ENCODE measurements around the gene NUP93.

NUP93 gene

DNA sequence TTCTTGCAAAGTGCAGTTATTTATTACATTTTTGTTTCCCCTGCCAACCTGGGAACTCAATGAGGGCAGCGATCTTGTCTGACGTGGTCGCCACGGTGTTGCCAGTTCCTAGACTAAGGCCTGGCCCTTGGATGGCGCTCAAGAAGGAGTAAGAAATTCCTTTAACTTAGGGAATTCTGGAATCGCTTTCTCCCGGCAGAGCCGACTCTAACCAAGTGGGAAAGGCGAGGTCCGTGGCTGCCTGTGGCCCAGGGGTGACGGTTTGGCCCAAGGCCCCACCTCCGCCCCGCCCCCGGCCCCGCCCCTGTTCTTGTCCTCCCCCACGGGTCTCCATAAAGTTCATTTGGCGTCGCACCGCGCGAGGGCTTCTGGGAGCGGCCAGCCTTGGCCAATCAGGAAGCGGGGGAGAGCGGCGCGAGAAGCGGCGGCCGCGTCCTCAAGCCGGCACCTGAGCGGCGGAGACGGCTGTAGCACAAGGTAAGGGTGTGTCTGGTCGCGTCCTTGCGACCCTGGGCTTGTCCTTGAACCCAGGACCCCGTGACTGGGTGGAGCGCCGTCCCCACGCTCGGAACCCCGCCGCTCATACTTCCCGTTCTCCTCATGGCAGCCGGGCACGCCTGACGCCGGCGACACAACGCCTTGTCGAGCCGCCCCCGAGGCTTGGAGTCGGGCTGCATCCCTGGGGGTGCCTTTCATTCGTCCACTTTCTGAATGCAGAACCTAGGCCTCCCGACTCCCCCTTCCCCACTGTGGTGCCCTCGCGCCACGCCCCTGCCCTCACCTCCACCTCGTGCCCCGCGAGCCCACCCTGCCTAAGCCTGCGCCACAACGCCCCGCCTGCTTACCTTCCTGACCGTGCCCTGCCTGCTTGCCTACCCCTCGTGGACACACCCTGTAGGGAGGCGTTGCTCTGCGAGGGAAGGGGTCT, at the start of gene NUP93:
Gene NUP93 (plus strand): TSS at position 395 of the 928 bp plus-strand sequence. CDS start 18,119 bp downstream, outside the sequence.
- peak; percentile 83 for DNase-seq (ENCODE audit: low read depth)

DNA sequence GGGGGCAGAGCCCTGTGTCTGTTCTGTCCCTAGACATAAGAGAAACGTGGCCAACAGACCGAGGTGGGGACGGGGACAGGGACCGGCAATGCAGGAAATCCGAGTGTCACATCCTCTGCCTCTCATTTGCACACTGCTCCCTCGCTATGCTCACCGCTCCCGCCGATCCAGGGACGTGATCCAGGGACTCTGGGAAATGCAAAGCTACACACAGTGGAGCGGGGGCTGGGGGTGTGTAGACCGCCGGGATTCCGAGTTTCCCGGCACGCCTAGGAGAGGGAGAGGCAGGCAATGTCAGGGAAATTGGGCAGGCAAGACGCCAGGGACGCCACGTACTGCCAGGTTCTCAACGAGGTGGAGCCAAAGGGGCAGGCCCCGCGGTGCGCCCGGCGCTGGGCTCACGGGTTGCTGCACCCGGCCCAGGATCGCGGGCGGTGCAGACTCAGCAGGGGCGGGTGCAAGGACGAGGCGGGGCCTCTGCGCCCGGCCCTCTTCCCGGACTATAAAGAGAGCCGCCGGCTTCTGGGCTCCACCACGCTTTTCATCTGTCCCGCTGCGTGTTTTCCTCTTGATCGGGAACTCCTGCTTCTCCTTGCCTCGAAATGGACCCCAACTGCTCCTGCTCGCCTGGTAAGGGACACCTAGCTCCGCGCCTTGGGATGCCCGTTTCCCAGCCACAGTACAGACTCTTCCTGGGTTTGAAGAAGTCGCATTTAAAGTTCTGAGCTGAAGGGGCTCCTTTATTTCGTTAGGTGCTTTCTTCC, 47.8 kb upstream of the NUP93 start, which contains the start of gene MT1X:
Gene MT1X (plus strand): TSS at position 532 of the 764 bp plus-strand sequence. CDS start 71 bp downstream, at position 603.
- DNase-seq (ENCODE audit: low read depth): peak; percentile 82

DNA sequence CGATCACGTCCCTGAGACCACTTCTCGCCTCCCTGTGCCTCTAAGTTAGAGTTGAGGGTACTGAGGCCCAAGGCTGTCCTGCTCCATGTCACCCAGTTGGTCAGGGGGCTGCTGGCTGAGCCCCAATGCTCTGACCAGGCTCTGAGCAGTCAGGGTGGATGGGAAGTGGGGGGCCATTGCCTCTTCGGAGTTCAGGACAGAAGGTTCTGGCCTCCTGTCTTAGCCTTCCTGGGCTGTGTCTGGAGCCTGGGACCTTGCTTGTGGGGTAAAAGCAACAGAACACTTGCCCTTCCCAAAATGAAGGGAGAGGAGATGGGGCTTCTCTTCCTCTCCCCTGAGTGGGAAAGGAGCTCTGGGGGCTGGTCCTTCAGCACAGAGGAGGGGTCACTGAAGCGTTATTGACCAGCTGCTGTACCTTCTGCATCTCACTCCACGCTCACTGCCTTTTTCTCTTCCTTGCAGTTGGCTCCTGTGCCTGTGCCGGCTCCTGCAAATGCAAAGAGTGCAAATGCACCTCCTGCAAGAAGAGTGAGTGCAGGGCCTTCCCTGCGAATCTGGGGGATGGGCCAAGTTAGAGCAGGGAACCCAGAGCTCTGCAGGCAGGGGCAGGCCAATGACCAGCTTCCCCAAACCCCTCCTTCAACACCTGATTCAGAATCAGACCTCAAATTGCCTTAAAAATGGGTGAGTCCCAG, 47.1 kb upstream of the NUP93 start:
- no peak for DNase-seq (ENCODE audit: low read depth)

DNA sequence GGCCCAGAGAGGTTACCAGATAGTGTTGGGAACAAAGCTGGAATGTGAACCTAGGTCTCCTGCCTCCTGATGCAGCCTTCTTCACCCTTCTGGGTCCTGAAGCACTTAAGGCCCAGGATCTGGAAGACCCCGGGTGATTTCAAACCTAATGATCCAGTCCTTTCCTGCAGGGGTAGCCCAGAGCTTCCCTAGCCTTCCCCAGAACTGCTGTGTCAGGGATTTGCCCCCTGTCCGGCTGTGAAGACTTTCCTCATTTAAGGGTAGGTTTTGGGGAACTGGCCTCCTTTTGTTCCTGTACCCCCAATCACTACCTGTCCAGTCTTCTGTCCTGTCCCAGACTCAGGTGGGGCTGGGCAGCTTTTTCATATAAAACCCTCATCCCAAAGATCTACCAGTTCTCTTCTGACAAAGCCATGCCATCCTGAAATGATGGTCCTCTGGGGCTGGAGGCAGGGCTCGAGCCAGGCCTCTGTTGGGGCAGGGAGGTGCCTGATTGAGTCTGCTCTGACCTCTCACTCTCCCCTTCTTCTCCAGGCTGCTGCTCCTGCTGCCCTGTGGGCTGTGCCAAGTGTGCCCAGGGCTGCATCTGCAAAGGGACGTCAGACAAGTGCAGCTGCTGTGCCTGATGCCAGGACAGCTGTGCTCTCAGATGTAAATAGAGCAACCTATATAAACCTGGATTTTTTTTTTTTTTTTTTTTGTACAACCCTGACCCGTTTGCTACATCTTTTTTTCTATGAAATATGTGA, 46.3 kb upstream of the NUP93 start:
- no peak for DNase-seq (ENCODE audit: low read depth)

DNA sequence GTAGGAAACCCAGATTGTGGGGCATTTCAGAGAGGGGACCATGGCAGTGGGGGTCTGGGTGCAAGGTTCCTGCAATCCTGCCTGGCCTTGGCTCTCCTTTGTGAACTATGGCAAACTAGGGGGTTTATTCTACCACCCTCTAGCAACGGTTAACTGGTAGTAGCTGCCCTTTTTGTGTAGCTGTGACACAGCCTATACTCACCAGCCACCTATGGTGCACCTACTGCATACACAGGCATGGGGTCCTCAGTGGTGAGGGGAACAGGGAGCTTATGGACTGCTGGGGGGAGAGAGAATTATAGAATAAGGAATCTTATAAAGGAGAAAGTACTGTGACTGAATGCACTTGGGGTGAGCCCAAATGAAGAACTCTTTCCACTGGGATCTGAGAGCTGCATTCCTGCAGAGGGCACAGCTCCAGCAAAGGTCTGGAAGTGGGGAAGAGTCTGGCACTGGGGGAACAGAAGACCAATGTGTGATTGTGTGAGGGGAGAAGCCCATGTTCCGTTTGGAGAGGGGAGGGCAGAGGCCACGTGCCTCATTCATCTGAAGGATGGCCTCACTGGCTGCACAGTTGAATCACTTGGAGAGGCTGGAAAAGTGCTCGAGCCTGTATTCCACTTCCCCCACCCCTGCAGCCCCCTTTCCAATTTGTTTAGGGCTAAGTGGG, 45.5 kb upstream of the NUP93 start:
- no peak for DNase-seq (ENCODE audit: low read depth)

DNA sequence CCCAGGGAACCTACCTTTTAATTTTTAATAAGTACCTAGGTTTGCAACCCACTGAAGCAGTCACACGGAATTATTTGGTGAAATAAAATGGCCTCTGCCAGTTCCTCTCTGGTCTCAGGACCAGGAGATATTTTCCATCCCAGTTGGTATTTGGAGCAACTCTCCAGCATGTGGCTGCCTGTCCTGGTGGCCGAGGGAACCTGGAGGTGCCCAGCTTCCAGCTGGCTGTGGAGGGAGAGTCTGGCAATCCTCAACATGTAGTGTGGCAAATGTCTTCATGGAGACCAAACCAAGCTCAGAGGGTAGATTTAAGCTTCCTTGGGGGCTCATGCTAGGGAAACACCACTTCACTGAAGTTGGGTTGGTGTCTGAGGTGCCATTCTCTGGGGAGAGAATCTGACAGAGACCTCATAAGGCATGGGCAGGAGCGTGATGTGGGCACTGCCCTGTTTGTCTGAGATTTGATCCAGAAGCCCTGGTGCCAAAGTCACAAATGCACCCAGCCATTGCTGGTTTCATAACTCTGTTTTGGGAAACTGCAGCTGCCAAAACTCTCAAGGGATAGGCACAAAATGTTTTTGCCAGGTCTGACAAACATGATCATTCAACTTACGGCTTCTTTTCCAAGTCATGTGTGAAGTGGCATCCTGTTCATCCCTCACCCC, 44.9 kb upstream of the NUP93 start:
- no peak for DNase-seq (ENCODE audit: low read depth)

DNA sequence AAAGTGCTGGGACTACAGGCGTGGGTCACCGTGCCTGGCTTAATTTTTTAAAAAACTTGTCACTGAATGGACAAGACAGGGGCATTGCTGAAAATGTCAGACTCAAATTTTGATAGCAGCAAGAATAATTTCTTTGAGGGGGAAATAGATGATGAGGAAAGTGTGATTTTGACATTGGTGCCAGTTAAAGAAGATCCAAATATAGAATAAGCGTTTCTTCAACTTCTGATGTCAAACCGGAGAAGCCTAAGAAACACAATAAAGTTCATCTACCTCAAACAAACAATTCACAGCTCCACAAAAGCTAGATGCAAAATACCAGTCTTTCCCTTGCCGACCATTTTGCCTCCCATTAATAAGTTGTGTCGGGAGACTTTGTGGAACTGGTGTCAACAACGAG, 43.2 kb upstream of the NUP93 start:
- no peak for DNase-seq (ENCODE audit: low read depth)

DNA sequence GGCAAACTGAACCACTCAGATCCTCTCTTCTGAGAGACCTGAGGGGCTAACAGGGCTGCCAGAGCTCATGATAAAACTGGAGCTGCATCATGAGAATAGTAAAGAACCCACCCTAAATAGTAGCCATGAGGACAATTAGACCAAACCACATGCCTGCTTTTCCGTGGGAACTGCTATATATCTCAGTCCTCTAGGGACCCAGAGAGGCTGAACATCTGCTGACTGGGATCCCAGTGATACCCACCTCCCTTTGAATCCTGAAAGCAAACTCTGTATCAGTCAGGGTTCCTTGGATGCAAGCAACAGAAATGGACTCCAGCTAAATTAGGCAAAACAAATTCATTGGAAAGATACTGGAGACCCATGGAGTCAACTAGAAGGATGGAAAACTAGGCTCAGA, 41.2 kb upstream of the NUP93 start:
- DNase-seq (ENCODE audit: low read depth): no peak

DNA sequence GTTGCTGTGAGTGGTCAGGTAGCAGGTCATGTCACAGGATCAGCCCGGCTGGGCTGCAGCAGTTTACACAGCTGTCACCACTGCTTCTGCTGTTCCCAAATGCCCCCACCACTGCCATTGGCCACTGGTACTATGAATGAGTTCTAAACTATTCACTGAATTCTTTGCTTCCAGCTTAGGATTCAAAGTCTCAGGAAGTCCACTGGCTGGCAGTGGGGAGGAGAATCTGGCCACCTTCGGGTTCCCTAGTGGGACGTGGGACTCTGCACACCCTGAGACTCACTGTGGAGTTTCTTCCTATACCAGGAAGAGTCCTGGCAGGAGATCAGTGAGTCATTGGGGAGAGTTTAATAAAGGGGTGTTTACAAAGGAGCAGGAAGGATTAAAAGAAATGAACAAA, 40.8 kb upstream of the NUP93 start:
- DNase-seq (ENCODE audit: low read depth): no peak

DNA sequence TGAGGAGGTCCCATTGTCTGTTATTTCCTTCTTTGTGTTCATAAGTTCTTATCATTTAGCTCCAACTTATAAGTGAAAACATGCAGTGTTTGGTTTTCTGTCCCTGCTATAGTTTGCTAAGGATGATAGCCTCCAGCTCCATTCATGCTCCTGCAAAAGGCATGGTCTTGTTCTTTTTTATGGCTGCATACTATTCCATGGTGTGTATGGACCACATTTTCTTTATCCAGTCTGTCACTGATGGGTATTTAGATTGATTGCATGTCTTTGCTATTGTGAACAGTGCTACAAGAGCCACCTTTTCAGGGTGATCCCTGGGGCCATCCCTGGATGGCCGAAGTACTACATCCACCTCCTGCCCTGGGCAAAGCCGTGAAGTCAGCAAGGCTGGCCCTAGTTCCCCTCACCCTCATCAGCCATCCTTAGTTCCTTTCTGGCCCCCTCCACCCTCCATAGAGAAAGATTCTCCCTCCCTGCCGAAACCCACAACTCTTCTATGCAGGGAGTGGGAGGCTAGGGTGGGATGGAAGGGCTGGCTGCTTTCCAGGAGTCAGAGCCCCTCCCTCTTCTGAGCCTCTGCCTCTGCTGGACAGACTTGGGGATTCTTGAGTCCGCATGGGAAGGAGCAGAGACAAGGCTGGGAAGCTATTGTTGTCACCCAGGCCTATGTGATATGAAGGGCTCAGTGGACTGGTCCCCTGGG, 39.4 kb upstream of the NUP93 start:
- DNase-seq (ENCODE audit: low read depth): no peak

DNA sequence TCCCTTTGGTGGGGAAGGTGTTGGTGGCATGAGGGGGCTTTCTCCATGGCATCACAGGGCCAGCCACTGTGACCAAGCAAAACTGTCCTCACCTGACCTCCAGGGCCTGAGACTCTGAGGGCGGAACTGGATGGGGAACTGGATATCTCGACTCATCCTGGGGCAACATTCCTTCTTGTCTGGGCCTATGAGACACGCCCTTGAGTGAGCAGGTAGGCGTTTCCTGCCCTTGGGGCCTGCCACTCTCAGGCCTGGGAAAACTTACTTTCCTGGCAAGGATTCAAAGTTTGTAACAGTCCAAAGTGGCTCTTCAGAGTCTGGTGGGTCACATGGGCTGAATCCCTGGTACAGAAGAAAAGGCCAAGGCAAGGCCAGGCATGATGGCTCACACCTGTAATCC, 38.0 kb upstream of the NUP93 start:
- DNase-seq (ENCODE audit: low read depth): no peak

DNA sequence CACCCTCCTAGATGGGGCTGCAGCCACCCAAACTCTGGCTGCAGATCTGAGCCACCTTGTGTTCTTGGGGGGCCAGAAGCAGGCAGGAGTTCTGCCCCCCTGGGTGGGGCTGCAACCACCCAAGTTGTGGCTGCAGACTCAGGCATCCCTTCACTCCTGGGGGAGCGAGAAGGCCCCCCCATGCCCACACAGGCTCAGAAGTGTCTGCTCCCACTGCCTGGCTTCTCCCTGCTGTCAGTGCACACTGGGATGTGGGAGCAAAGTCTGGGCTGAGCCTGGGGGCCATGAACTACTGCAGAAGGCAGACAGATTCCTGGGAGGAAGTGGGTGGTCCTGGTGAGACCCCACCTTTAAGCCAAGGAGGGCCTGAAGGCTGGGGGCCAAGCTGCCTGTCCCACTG, 34.7 kb upstream of the NUP93 start:
- DNase-seq (ENCODE audit: low read depth): no peak

DNA sequence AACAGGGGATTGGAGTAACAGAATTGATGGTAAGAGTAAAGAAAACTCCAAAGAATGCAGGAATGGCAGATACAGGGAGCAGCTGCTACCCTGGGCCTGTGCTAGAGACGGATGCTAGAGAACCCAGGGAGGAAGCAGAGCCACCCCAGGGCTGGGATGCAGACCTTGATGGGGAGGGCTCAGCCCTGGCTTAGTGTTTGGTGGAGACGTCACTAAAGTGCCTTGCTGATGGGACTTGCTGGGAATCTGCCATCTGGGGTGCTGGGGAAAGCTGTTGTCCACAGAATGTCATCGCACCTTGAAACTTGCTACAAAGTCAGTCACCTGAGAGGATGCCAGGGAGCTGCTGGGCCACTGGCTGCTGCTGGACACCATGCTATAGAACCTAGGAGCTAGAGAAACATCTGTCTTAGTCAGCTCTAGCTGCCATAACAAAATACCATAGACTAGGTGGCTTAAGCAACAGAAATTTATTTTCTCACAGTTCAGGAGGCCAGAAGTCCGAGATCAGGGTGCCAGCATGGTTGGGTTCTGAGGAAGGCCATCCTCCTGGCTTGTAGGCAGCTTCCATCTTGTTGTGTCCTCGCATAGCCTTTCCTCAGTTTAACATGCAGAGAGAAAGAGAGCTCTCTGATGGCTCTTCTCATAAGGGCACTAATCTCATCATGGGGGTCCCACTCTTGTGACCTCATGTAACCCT, 32.3 kb upstream of the NUP93 start:
- DNase-seq (ENCODE audit: low read depth): no peak

DNA sequence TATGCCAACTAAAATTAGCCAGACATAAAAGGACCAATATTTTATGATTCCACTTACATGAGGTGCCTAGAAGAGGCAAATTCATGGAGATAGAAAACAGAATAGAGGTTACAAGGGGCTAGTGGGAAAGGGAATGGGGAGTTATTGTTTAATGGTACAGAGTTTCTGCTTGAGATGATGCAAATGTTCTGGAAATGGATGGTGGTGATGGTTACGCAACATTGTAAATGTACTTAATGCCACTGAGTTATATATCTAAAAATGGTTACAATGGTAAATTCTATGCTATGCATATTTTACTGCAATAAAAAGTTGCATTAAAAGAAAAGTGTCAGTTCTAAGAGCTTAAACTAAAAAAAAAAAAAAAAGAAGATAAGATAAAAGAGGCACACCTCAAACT, 29.7 kb upstream of the NUP93 start:
- DNase-seq (ENCODE audit: low read depth): no peak

DNA sequence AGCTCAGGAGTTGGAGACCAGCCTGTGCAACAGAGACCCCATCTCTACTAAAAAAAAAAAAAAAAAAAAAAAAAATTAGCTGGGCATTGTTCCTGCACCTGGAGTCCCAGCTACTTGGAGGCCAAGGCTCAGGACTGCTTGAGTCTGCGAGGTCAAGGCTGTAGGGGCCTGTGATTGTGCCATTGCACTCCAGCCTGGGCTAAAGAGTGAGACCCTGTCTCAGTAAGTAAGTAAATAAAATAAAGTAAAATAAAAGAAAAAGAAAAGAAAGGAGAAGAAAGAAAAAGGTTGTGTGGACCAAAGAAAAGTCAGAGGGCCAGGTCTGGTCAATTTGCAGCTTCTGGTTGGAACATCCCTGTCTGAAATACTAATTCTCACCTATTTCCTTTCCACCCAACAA, 29.3 kb upstream of the NUP93 start:
- DNase-seq (ENCODE audit: low read depth): no peak

DNA sequence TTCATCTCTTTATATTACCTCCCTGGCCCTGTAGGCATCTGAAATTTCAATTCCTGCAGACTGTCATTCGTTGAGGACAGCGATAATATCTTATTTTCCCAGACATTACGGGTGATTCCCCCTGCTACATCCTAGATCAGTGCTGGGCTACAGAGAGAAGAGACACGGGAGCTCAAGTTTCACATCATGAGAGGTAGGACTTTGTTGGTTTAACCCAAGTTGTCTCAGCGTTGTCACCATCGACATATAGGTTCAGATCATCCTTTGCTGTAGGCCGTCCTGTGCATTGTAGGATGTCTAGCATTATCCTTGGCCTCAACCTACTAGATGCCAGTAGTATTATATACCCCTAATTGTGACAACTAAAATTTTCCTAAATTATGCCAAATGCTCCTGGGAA, 28.4 kb upstream of the NUP93 start:
- no peak for DNase-seq (ENCODE audit: low read depth)

DNA sequence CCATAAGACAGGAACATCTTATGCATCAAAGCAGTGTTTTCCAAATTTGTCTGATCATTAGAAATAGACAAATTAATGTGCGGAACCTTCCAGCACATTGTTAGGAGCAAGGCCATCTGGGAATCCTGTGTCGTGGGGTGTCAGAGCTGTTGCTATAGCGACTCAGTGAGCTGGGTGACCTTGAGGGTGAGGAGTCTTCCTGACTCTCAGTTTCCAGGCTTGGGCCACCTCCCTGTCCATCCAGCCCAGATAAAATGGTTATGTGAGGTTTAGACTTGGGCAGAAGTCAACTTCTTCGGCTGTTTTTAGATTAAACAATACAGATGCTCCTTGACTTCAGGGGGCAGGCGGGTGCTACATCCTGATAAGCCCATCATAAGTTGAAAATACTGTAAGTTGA, 27.1 kb upstream of the NUP93 start:
- no peak for DNase-seq (ENCODE audit: low read depth)

DNA sequence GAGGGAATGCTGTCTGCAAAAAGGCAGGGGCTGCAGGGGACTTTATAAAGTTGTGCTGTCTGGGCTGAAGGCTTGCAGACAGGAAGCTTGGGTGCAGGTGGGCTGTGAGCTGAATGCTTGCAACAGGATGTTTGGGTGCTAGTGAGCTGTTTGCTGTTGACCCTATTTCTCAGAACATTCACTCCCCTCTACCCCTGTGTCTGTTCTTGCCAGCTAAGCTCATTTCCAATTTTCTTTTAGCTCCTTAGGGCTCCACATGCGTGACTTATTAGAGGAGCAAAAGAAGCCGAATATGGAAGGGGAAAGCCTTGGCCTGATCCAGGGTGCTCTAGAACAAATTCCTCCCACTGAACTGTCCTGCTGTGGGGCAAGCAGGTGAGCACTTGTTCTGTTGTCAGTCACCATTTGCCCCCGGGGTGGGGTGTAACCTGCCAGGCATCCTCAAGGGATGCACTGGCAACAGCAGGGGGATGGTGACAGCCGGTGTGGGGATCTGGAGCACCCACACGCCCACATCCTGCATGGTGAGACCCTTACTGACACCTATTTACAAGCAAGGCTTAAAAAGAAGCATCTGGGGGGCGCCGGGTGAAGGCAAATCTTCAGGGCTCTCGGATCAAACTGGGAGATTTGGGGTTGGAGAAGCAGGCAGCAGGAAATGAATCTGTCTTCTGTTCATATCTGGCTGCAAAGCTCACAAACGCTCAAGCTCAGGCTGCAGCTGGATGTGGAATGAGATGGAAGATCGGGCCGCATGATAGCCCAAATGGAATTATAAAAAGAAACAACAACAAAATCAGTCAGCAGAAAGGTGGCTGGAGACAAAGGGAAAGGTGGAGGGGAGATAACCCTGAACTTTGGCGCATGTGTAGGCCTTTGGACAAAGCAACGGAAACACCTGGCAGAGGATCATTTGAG, 21.1 kb upstream of the NUP93 start:
- peak; percentile 19 for DNase-seq (ENCODE audit: low read depth)

Measured in activated T-cell treated with anti-CD3 and anti-CD28 coated beads for 1 hour (primary cell).